GM13976 (cell line): ENCODE data around the gene PGLYRP4.
"Not testable (repeated sequence)": the region's sequence is repeated elsewhere in the genome, so short reads cannot be mapped to it uniquely, and the experiment has no call there.

Source experiments
- DNase-seq: peaks from one replicate; pipeline ENCODE4 v3.0.0; 2012; ENCODE audit warnings: low spot score
- CTCF ChIP-seq: IDR thresholded peaks from 2 replicates; pipeline ENCODE4 v1.5.1; 2012; ENCODE audit warnings: borderline replicate concordance, mild to moderate bottlenecking; ENCODE audit not compliant: insufficient read depth; ENCODE audit errors: extremely low read depth, missing control alignments, control extremely low read depth
- in situ Hi-C: fragments of 300-500 bp; cut with MboI; formaldehyde crosslinking; loops from one replicate; pipeline ENCODE4 v1.12.0; 2022; ENCODE audit warnings: low sequenced_read_pairs, mixed read lengths, inconsistent platforms; ENCODE audit not compliant: unreplicated experiment

The PGLYRP4 gene

GRCh38 chr1:153324912-153325311 lies 23.7 kb downstream of the PGLYRP4 start:
- no peak for TF ChIP-seq CTCF
- in situ Hi-C loops: no loop called here
- DNase-seq: no peak

DNA sequence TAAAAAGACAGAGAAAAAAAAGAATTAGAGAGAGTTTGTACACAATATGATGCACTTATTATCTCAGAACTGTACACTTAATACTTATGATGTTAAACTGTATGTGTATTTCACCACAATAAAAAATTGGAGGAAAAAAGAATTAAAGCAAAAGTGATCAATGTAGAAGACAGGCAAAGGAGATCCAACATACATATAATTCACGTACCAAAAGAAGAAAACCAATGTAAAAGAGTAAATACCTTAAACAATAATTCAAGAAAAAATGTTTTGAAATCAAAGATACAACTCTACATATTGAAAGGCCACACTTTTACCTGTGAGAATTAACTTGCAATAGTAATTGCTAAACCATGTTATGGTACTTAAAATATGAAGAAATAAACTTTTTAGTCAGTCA lies 26.1 kb downstream of the PGLYRP4 start:
- in situ Hi-C loops: no loop called here
- no peak for TF ChIP-seq CTCF
- no peak for DNase-seq

- in situ Hi-C loops, DNase-seq: not testable (repeated sequence)
Measured at GRCh38 chr1:153318145-153318544, 30.5 kb downstream of the PGLYRP4 start.

- DNase-seq, in situ Hi-C loops: not testable (repeated sequence)
Measured at GRCh38 chr1:153316013-153316412, 32.6 kb downstream of the PGLYRP4 start.

DNA sequence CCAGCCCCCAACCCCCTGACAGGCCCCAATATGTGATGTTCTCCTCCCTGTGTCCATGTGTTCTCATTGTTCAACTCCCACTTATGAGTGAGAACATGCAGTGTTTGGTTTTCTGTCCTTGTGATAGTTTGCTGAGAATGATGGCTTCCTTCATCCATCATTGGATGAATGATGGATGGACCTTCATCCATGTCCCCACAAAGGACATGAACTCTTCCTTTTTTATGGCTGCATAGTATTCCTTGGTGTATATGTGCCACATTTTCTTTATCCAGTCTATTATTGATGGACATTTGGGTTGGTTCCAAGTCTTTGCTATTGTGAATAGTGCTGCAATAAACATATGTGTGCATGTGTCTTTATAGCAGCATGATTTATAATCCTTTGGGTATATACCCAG lies 34.3 kb downstream of the PGLYRP4 start:
- in situ Hi-C loops, DNase-seq: not testable (repeated sequence)

DNA sequence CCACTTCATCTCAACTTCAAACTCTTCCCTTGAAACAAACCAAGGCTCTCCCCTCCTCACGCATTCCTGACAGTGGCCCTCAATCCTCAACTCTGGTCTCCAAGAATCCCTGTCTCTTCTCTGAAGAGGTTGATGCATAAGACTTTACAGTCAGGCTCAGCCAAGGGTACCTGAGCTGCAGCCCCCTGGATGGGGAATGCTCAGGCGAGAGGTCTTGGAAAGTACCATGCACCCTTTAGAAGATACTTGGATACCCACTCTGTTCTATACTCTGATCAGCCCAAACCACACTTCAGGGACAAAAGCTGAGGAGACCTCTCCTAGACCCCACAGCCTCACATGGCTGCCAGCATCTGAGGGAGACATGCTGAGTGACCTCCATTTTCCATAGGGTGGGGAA lies 35.4 kb downstream of the PGLYRP4 start:
- in situ Hi-C loops: no loop called here
- no peak for DNase-seq
- no peak for TF ChIP-seq CTCF

DNA sequence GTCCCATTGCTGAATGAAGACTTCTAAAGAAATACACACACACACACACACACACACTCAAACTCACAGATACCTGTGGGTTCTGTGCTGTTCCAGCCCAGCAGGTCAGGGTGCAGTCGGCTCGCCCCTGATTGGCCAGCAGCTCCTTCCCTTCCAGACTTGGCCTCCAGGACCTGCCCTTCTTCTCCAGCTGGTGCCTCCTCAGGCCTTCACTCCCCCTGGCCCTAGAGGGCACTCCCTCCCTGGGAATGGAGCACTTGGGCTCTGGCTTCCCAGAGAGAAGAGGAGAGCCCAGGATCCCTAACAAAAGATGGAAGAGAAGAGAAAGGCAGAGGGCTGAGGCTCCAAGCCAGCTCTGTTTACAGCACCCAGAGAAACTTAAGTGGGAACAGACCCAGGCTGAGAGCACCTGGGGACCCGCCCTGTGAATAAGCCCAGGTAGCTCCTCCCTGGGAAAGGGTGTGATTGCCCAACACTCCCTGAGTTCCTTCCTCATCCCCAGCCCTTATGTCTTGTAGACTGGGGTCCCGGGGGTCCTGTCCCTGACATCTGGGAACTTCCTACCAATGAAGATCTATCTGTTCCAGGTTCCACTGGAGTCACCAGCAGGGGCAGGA lies 36.0 kb downstream of the PGLYRP4 start, which contains the start of gene PGLYRP3:
PGLYRP3 (minus strand) TSS at position 383 of the 617 bp plus-strand sequence. CDS start 2,287 bp downstream, outside the sequence.
- TF ChIP-seq CTCF: peak; percentile 30
- no peak for DNase-seq
- in situ Hi-C loops: no loop called here

- in situ Hi-C loops: no loop called here
- no peak for TF ChIP-seq CTCF
- no peak for DNase-seq
Measured at GRCh38 chr1:153310526-153310925, 38.1 kb downstream of the PGLYRP4 start.
